GM20000 (cell line): ENCODE measurements around the gene CECR2.

ENCODE experiments used
- DNase-seq: peaks from one replicate; pipeline ENCODE4 v3.0.0; 2012; ENCODE audit warnings: low spot score
- TF ChIP-seq, protein P1 (sequence below): IDR thresholded peaks from 2 replicates; pipeline ENCODE4 v1.5.1; 2012; ENCODE audit warnings: mild to moderate bottlenecking, control low read depth; ENCODE audit errors: extremely low read depth, missing control alignments

The CECR2 gene

DNA sequence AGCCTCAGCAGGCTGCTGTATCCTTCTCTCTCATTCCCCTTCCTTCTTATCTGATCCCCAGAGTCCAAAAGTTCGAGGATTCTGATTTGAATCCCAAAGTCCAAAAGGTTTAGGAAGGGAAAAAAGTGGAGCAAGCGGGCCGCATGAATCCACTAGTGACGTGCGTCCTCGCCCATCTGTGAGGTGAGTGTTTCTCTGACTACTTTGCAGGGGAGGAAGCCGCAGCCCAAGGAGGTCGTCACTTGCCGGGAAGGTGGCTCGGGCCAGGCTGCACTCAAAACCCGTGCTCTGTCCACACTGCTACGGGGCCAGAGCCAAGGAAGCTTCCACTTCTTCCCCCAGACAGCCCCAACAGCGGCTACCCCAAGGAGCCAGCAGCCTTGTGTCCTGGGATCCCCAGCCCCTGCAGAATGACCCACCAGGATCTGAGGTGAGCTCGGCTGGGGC is 210.3 kb downstream of the CECR2 start:
- TF ChIP-seq, protein P1, sequence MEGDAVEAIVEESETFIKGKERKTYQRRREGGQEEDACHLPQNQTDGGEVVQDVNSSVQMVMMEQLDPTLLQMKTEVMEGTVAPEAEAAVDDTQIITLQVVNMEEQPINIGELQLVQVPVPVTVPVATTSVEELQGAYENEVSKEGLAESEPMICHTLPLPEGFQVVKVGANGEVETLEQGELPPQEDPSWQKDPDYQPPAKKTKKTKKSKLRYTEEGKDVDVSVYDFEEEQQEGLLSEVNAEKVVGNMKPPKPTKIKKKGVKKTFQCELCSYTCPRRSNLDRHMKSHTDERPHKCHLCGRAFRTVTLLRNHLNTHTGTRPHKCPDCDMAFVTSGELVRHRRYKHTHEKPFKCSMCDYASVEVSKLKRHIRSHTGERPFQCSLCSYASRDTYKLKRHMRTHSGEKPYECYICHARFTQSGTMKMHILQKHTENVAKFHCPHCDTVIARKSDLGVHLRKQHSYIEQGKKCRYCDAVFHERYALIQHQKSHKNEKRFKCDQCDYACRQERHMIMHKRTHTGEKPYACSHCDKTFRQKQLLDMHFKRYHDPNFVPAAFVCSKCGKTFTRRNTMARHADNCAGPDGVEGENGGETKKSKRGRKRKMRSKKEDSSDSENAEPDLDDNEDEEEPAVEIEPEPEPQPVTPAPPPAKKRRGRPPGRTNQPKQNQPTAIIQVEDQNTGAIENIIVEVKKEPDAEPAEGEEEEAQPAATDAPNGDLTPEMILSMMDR = no peak
- no peak for DNase-seq

DNA sequence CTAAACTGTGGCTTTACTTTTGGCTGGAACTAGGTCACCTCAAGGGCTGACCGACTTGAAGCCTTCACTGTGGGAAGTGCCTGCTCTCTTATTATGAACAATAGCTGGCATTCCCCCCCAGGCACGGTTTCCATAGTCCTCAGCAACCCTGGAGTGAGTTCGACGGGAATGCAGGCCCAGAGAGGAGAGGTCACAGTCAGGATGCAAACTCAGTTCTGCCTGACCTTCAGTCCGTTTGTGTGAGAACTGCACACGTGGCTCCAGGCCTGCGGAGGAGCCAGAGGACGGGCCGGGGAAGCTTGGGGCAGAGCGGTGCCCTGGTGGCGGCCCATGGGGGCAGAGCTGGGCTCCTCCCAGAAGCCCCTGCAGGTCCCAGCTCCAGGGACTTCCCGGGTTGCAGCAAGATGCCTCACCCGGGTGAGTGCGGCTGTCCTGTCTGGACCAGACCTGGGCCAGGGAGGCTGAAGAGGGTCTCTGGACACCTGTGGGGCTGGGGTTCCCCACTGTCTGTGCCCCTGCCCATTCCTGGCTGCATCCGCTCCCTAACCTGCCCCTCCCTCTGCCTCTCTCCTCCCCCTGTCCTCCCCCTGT is 211.3 kb downstream of the CECR2 start:
- no peak for DNase-seq
- TF ChIP-seq, protein P1 = no peak

DNA sequence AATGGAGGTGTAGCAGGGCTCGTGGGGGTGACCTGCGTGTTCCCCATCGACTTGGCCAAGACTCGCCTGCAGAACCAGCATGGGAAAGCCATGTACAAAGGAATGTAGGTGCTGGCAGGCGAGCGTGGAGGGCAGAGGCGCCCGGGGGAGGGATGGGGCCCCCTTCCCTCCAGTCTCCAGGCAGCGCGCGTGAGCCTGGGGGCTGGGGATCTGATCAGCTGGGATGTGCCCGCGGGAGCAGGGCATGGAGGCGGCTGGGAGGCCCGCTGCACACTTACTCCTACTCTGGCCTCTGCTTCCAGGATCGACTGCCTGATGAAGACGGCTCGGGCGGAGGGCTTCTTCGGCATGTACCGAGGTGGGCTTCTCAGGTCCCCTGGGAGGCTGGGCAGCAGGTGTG is 211.8 kb downstream of the CECR2 start:
- no peak for DNase-seq
- TF ChIP-seq, protein P1 = no peak

DNA sequence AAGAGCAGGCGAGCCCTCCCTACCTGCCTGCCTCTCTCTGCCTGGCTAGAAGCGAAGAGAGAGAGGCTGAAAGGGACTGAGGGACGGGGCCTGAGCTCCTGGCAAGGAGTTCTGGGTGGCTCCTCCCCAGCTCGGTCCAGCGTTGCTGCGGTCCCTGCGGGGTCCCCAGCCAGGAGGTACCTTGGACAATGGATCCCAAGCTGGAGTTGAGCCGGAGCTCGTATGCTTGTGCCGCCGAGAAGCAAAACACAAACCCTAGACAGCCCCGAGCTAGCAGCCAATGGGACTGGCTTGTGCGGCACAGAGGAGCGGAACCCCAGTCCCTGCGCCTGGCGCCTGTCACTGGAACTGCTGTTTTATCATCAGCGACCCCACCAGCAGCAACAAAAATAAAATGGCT is 212.4 kb downstream of the CECR2 start:
- DNase-seq = no peak
- TF ChIP-seq, protein P1 = no peak

DNA sequence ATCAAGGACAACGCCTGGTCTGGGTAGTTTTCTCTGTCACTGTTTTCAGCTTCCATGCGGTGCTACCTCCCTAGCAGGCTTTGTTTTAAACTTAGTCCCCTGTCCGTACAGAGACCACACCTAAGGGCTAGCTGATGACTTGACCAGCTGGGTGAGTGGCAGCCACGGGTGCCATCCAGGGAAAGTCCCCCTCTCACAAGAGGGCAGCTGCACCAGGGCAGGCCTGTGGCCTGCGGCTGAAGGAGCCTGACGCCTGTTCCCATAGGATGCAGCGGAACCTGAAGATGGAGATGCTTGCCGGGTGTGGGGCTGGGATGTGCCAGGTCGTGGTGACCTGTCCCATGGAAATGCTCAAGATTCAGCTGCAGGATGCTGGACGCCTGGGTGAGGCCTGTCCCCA is 213.9 kb downstream of the CECR2 start:
- TF ChIP-seq, protein P1 = no peak
- no peak for DNase-seq

DNA sequence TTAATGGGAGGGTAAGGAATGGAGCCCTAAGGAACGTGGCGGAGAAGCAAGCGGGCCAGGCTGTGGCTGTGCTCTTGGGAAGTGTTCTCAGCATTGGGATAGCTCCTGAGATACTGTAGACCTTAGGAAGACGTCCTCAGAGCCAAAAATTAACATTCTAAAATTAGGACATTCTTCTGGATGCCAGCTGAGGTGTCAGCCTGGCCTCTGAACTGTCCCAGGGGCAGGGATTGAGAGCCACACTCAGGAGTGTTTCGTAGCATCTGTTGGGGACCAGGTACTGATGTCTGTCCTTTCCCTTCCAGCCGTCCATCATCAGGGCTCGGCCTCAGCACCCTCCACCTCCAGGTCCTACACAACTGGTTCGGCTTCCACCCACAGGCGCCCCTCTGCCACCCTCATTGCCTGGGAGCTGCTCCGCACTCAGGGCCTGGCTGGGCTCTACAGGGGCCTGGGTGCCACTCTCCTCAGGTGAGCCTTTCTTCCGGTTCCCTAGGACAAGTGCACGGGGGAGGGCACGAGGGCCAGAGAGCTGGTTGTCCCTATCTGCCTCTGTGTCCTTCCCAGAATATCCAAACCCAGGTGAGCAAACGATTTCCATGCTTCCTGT is 217.7 kb downstream of the CECR2 start:
- no peak for DNase-seq
- TF ChIP-seq, protein P1 = no peak

DNA sequence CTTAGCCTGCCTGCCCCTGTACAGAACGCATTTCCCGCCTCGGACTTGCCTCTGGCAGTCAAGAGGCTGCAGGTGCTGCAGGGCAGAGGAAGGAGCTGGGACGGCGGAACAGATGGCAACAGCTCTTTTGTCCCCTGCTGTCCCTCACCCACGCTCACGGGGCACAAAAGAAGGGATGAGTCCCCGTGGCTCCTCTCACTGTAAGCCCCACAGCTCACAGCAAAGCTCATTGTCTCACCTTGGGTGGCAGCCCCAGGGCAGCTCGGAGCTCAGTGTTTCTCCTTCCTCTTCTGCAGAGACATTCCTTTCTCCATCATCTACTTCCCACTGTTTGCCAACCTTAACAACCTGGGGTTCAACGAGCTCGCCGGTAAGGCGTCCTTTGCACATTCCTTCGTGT is 218.4 kb downstream of the CECR2 start:
- DNase-seq = no peak
- TF ChIP-seq, protein P1 = no peak
